OCI-LY7 (cell line): ENCODE measurements around the gene JUN. TPM values are rescaled to one million over a fixed set of nuclear protein-coding genes. Genes with fewer than 3 reads are reported as not detected.
A peak's percentile ranks its signal among the peaks of the same experiment; 100 is the strongest.

Experiments used
- BruUV-seq: library from RNA; stranded (reverse); fragments of 400-500 nt; replicated peaks from 2 replicates; lab custom pipeline; 2021; lab: Mats Ljungman, UMichigan
- CTCF ChIA-PET: fragments of 300-600 bp; sonication (Branson Sonifier 250); formaldehyde crosslinking; loops from one replicate; lab custom pipeline; 2022; ENCODE audit warnings: antibody characterized with exemption; ENCODE audit not compliant: unreplicated experiment; lab: Charles Lee
- POLR2A ChIA-PET: fragments of 300-600 bp; sonication (Branson Sonifier 250); formaldehyde crosslinking; loops from one replicate; lab custom pipeline; 2022; ENCODE audit warnings: antibody characterized with exemption; lab: Charles Lee
- DNase-seq: peaks from one replicate; pipeline ENCODE4 v3.0.0-alpha.2; 2015; ENCODE audit warnings: low spot score
- H2AFZ ChIP-seq: fragments of 200-600 bp; sonication (generic), shearing (Covaris generic); 2 replicates; pipeline ENCODE4 v1.6.1; 2014; ENCODE audit warnings: mild to moderate bottlenecking, antibody characterized with exemption, low read length, moderate library complexity
- H3K27ac ChIP-seq: fragments of 200-600 bp; sonication (generic); 2 replicates; pipeline ENCODE4 v1.5.1; 2014; ENCODE audit warnings: mixed run types, low read depth, mild to moderate bottlenecking, moderate library complexity, low read length, inconsistent platforms; ENCODE audit not compliant: poor library complexity, severe bottlenecking
- H3K36me3 ChIP-seq: fragments of 200-600 bp; sonication (generic); 2 replicates; pipeline ENCODE4 v1.6.1; 2014; ENCODE audit warnings: mild to moderate bottlenecking, antibody characterized with exemption, low read length, moderate library complexity, mixed read lengths; ENCODE audit not compliant: insufficient read depth
- H3K4me1 ChIP-seq: fragments of 200-600 bp; sonication (generic); 2 replicates; pipeline ENCODE4 v1.5.1; 2014; ENCODE audit warnings: mild to moderate bottlenecking, low read length; ENCODE audit not compliant: insufficient read depth, poor library complexity, severe bottlenecking
- H3K4me2 ChIP-seq: fragments of 200-600 bp; sonication (generic); 2 replicates; pipeline ENCODE4 v1.6.1; 2014; ENCODE audit warnings: mild to moderate bottlenecking, low read length
- H3K4me3 ChIP-seq: fragments of 200-600 bp; sonication (generic); 2 replicates; pipeline ENCODE4 v1.5.1; 2014; ENCODE audit warnings: mild to moderate bottlenecking, low read depth, low read length; ENCODE audit not compliant: poor library complexity, severe bottlenecking
- H3K79me2 ChIP-seq: fragments of 200-600 bp; sonication (generic); 2 replicates; pipeline ENCODE4 v1.6.1; 2016; ENCODE audit warnings: low read depth, mild to moderate bottlenecking, low read length, moderate library complexity, mixed read lengths; ENCODE audit not compliant: insufficient read depth
- H3K9me2 ChIP-seq: fragments of 200-600 bp; sonication (generic); 2 replicates; pipeline ENCODE4 v1.6.1; 2016; ENCODE audit warnings: mild to moderate bottlenecking, low read length, mixed read lengths; ENCODE audit not compliant: insufficient read depth
- H3K9me3 ChIP-seq: fragments of 200-600 bp; sonication (generic); 2 replicates; pipeline ENCODE4 v1.6.1; 2014; ENCODE audit warnings: mild to moderate bottlenecking, mixed run types, low read length, mixed read lengths
- H4K20me1 ChIP-seq: fragments of 200-600 bp; sonication (generic); 2 replicates; pipeline ENCODE4 v1.6.1; 2014; ENCODE audit warnings: mild to moderate bottlenecking, antibody characterized with exemption, low read length, moderate library complexity, mixed read lengths; ENCODE audit not compliant: insufficient read depth
- CTCF ChIP-seq: fragments of 200-600 bp; sonication (generic); conservative IDR thresholded peaks from 2 replicates; pipeline ENCODE4 v1.5.1; 2014; ENCODE audit warnings: mild to moderate bottlenecking, antibody characterized with exemption, low read length, moderate library complexity, mixed read lengths
- EZH2phosphoT487 ChIP-seq: fragments of 200-600 bp; sonication (generic); IDR thresholded peaks from 2 replicates; pipeline ENCODE4 v1.6.1; 2018; ENCODE audit warnings: low read depth, borderline replicate concordance, mild to moderate bottlenecking, mixed run types, antibody characterized with exemption, low read length, moderate library complexity, mixed read lengths
- intact Hi-C: fragments of 100-400 bp; cut with micrococcal nuclease; formaldehyde crosslinking; loops from one replicate; pipeline ENCODE4 v1.10.0; 2022; ENCODE audit not compliant: unreplicated experiment
- total RNA-seq, 2 experiments: library from RNA; depleted of rRNA in 1 of 2; stranded (reverse); fragments of >200 nt in 1 of 2; shearing (Covaris generic) in 1 of 2; gene quantifications; 2 replicates each; pipeline ENCODE4 v1.2.3, GENCODE V29; 2014 to 2022

Gene JUN
- total RNA-seq, 2 experiments from 2014 or later, result 4.2 to 7.7 TPM

GRCh38 chr1:58808077-58808476 lies 24.2 kb upstream of the JUN start:
- H2AFZ ChIP-seq, result no peak overlapping the region
- intact Hi-C loops, result no loop called here

GRCh38 chr1:58805716-58806571 lies 22.1 kb upstream of the JUN start:
- Histone ChIP-seq H3K79me2 (no peaks in the 10 kb centered on the region), H3K27ac (peak overlapping the region; percentile 28), H3K9me2 (no peaks in the 10 kb centered on the region), H3K4me1 (peaks cover 20% of the 10 kb centered on the region), H3K9me3 (no peaks in the 10 kb centered on the region), H4K20me1 (no peaks in the 10 kb centered on the region), H3K4me2 (peak overlapping the region; percentile 39), H3K36me3 (no peaks in the 10 kb centered on the region), H3K4me3 (no peak overlapping the region), H2AFZ (peak overlapping the region; percentile 49; the same call in 1 of the 2 replicates)
- no peak for TF ChIP-seq CTCF
- no peak for TF ChIP-seq EZH2phosphoT487
- DNase-seq, result peak; percentile 59
- POLR2A ChIA-PET, result no interaction called here
- CTCF ChIA-PET, result no interaction called here
- BruUV-seq, result no TSS peak
- intact Hi-C loops, result no loop called here

More at GRCh38 chr1:58808077-58808476, 24.2 kb upstream of the JUN start:
- no peak overlapping the region for H3K27ac ChIP-seq
- TF ChIP-seq EZH2phosphoT487 (no peak), CTCF (no peak)
- ChIA-PET POLR2A (no interaction called here), CTCF (no interaction called here)
- peaks cover 24% of the 10 kb centered on the region for H3K4me1 ChIP-seq
- H3K9me3 ChIP-seq, result no peaks in the 10 kb centered on the region
- H3K79me2 ChIP-seq, result no peaks in the 10 kb centered on the region
- no peaks in the 10 kb centered on the region for H3K9me2 ChIP-seq
- H3K4me2 ChIP-seq, result no peak overlapping the region
- H3K4me3 ChIP-seq, result no peak overlapping the region
- no peaks in the 10 kb centered on the region for H3K36me3 ChIP-seq
- no peak for DNase-seq
- no TSS peak for BruUV-seq
- H4K20me1 ChIP-seq, result no peaks in the 10 kb centered on the region
